Measurements from ENCODE around the gene GRID2.

DNA sequence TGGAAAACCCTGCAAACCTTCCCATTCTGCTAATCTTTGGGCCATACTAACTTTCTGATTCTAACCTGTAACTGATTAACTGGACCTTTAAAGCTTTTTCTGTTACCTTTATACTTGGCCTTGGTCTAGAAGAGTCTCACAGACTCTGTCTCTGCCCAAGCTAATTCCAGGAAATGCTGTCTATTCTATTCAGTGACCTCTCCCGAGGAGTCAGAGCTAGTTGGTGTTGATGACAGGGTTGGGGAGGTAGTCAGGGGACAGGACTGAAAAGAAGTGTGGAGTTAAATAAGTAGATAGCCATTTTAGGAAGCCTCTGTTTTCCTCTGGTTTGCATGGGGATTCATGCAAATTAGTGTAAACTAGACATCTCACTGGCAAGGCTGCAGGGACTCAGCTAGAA is 429.5 kb downstream of the GRID2 start:
- TF ChIP-seq POLR2A (IDR thresholded peaks at IDR 0.05) (no peak), EP300 (IDR thresholded peaks at IDR 0.05) (no peak)
- TF ChIP-seq, protein P1, sequence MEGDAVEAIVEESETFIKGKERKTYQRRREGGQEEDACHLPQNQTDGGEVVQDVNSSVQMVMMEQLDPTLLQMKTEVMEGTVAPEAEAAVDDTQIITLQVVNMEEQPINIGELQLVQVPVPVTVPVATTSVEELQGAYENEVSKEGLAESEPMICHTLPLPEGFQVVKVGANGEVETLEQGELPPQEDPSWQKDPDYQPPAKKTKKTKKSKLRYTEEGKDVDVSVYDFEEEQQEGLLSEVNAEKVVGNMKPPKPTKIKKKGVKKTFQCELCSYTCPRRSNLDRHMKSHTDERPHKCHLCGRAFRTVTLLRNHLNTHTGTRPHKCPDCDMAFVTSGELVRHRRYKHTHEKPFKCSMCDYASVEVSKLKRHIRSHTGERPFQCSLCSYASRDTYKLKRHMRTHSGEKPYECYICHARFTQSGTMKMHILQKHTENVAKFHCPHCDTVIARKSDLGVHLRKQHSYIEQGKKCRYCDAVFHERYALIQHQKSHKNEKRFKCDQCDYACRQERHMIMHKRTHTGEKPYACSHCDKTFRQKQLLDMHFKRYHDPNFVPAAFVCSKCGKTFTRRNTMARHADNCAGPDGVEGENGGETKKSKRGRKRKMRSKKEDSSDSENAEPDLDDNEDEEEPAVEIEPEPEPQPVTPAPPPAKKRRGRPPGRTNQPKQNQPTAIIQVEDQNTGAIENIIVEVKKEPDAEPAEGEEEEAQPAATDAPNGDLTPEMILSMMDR (IDR thresholded peaks at IDR 0.05): no peak

Measured in tibial nerve (tissue), 4 donors.